SK-N-SH (cell line): ENCODE results near the gene ERMARD. TPM values are rescaled to one million over a fixed set of nuclear protein-coding genes. Genes with fewer than 3 reads are reported as not detected.

Source experiments
- CTCF ChIA-PET: fragments of 300-600, 350-600 bp; formaldehyde crosslinking; extraction: SDS; loops from one replicate; lab custom pipeline; 2021; lab: Yijun Ruan, JAX
- POLR2A ChIA-PET: fragments of 350-600 bp; sonication (Branson Sonifier 250); formaldehyde crosslinking; extraction: SDS; loops from one replicate; lab custom pipeline; 2020; ENCODE audit warnings: antibody characterized with exemption, inconsistent platforms; lab: Yijun Ruan, JAX
- DNase-seq: peaks from one replicate; pipeline ENCODE4 v3.0.0; 2012
- H2AFZ ChIP-seq: fragments of 200-600 bp; sonication (generic); 2 replicates; pipeline ENCODE4 v1.8.1; 2016; ENCODE audit warnings: antibody characterized with exemption, mild to moderate bottlenecking, low read depth
- H3F3A ChIP-seq: fragments of 200-600 bp; sonication (generic); replicated peaks from 2 replicates; pipeline ENCODE3; 2016; ENCODE audit warnings: antibody characterized with exemption, mild to moderate bottlenecking; ENCODE audit not compliant: insufficient read depth
- H3K27ac ChIP-seq, 2 experiments: fragments of 200-500 bp in 1 of 2; fragments of 200-600 bp in 1 of 2; sonication (Bioruptor generic) in 1 of 2; sonication (generic), shearing (Covaris generic) in 1 of 2; 2 replicates each; pipeline versions ENCODE4 v1.5.1 to v1.6.1; 2014 to 2016; ENCODE audit warnings: low read depth in 2 of 2, inconsistent platforms in 1 of 2, low read length in 1 of 2, mild to moderate bottlenecking in 1 of 2, mixed read lengths in 1 of 2
- H3K27me3 ChIP-seq: fragments of 200-600 bp; sonication (generic), shearing (Covaris generic); 2 replicates; pipeline ENCODE4 v1.6.1; 2016; ENCODE audit warnings: mixed run types; ENCODE audit not compliant: insufficient read depth
- H3K36me3 ChIP-seq, 2 experiments: fragments of 200-500 bp in 1 of 2; fragments of 200-600 bp in 1 of 2; sonication (Bioruptor generic) in 1 of 2; sonication (generic) in 1 of 2; replicated peaks in 1 of 2; 2 replicates each; pipeline versions ENCODE3 to v1.5.1; 2014 to 2016; ENCODE audit warnings: low read length in 1 of 2, mild to moderate bottlenecking in 1 of 2; ENCODE audit not compliant: insufficient read depth in 2 of 2, control insufficient read depth in 1 of 2
- H3K4me1 ChIP-seq, 2 experiments: fragments of 200-500 bp in 1 of 2; fragments of 200-600 bp in 1 of 2; sonication (Bioruptor generic) in 1 of 2; sonication (generic), shearing (Covaris generic) in 1 of 2; 2 replicates each; pipeline versions ENCODE4 v1.5.1 to v1.6.1; 2014 to 2016; ENCODE audit warnings: low read depth in 1 of 2, low read length in 1 of 2, mixed run types in 1 of 2; ENCODE audit not compliant: insufficient read depth in 2 of 2, control insufficient read depth in 1 of 2
- H3K4me2 ChIP-seq: fragments of 200-600 bp; sonication (generic), shearing (Covaris generic); 2 replicates; pipeline ENCODE4 v1.6.1; 2017; ENCODE audit warnings: mixed run types
- H3K4me3 ChIP-seq, 2 experiments: fragments of 200-500 bp in 1 of 2; fragments of 200-600 bp in 1 of 2; sonication (Bioruptor generic) in 1 of 2; sonication (generic), shearing (Covaris generic) in 1 of 2; 2 replicates each; pipeline versions ENCODE4 v1.5.1 to v1.8.1; 2014 to 2016; ENCODE audit warnings: low read depth in 2 of 2, inconsistent platforms in 1 of 2, low read length in 1 of 2, mild to moderate bottlenecking in 1 of 2, mixed read lengths in 1 of 2, moderate library complexity in 1 of 2
- H3K79me2 ChIP-seq: fragments of 200-600 bp; sonication (generic); 2 replicates; pipeline ENCODE4 v1.8.1; 2017; ENCODE audit warnings: mild to moderate bottlenecking; ENCODE audit not compliant: insufficient read depth
- H3K9ac ChIP-seq: fragments of 200-600 bp; sonication (generic); 2 replicates; pipeline ENCODE4 v1.6.1; 2017; ENCODE audit warnings: mixed run types
- H3K9me2 ChIP-seq: fragments of 200-600 bp; sonication (generic); 2 replicates; pipeline ENCODE4 v1.6.1; 2017; ENCODE audit warnings: mixed run types
- H3K9me3 ChIP-seq: fragments of 200-600 bp; sonication (generic); 2 replicates; pipeline ENCODE4 v1.6.1; 2017; ENCODE audit warnings: mixed run types, mild to moderate bottlenecking, moderate library complexity
- H4K20me1 ChIP-seq: fragments of 200-600 bp; sonication (generic); 2 replicates; pipeline ENCODE4 v1.6.1; 2017; ENCODE audit warnings: mild to moderate bottlenecking, mixed run types; ENCODE audit not compliant: insufficient read depth
- EP300 ChIP-seq, 2 experiments: IDR thresholded peaks; 2 replicates each; pipeline versions ENCODE4 v1.4.0 to v1.6.1; 2012; ENCODE audit warnings: borderline replicate concordance in 1 of 2, low read depth in 1 of 2, low read length in 1 of 2
- FOSL2 ChIP-seq: IDR thresholded peaks from 2 replicates; pipeline ENCODE4 v1.4.0; 2012; ENCODE audit warnings: low read depth, mild to moderate bottlenecking, moderate library complexity, borderline replicate concordance
- FOXM1 ChIP-seq: IDR thresholded peaks from 2 replicates; pipeline ENCODE4 v1.4.0; 2012; ENCODE audit warnings: low read depth, mild to moderate bottlenecking
- IRF3 ChIP-seq: fragments of 150-350 bp; IDR thresholded peaks from 2 replicates; pipeline ENCODE4 v1.6.1; 2016; ENCODE audit warnings: mild to moderate bottlenecking, low read depth, low read length
- MXI1 ChIP-seq: IDR thresholded peaks from 2 replicates; pipeline ENCODE4 v1.6.1; 2012; ENCODE audit warnings: mild to moderate bottlenecking, low read depth, low read length, improper control_type of control experiment
- NRF1 ChIP-seq: IDR thresholded peaks from 2 replicates; pipeline ENCODE4 v1.6.1; 2012; ENCODE audit warnings: low read depth, mild to moderate bottlenecking, low read length
- POLR2AphosphoS5 ChIP-seq: IDR thresholded peaks from 2 replicates; pipeline ENCODE4 v1.6.1; 2012; ENCODE audit warnings: low read depth, low read length
- RCOR1 ChIP-seq: fragments of 150-350 bp; IDR thresholded peaks from 2 replicates; pipeline ENCODE4 v1.6.1; 2017; ENCODE audit warnings: antibody characterized with exemption, low read length
- TCF12 ChIP-seq: IDR thresholded peaks from 2 replicates; pipeline ENCODE4 v1.4.0; 2012
- TEAD4 ChIP-seq: IDR thresholded peaks from 2 replicates; pipeline ENCODE4 v1.4.0; 2012; ENCODE audit warnings: mild to moderate bottlenecking, borderline replicate concordance; ENCODE audit not compliant: insufficient read depth
- USF2 ChIP-seq: fragments of 150-350 bp; IDR thresholded peaks from 2 replicates; pipeline ENCODE4 v1.6.1; 2017; ENCODE audit warnings: antibody characterized with exemption, low read length, low read depth, borderline replicate concordance
- whole genome bisulfite sequencing: methylation state at CpG from one replicate; pipeline ENCODE4 v1.1.6; 2017; ENCODE audit warnings: low lambda C conversion rate; 5-methylcytosine and 5-hydroxymethylcytosine counted together
- polyA plus RNA-seq, 3 experiments: library from polyadenylated mRNA; depleted of rRNA; stranded (reverse); fragments of >200 nt; gene quantifications; 2 replicates each; pipeline ENCODE4 v1.2.3, GENCODE V29; 2012
- TF ChIP-seq, protein P1 (sequence below): IDR thresholded peaks from 2 replicates; pipeline ENCODE4 v1.4.0; 2012; ENCODE audit warnings: low read depth
- TF ChIP-seq, protein P2 (sequence below): IDR thresholded peaks from 2 replicates; pipeline ENCODE4 v1.4.0; 2012; ENCODE audit warnings: low read depth, borderline replicate concordance

Gene ERMARD
- polyA plus RNA-seq, 1 of the 3 experiments (the other 2 are of a cell fraction), result 43.2 TPM

DNA sequence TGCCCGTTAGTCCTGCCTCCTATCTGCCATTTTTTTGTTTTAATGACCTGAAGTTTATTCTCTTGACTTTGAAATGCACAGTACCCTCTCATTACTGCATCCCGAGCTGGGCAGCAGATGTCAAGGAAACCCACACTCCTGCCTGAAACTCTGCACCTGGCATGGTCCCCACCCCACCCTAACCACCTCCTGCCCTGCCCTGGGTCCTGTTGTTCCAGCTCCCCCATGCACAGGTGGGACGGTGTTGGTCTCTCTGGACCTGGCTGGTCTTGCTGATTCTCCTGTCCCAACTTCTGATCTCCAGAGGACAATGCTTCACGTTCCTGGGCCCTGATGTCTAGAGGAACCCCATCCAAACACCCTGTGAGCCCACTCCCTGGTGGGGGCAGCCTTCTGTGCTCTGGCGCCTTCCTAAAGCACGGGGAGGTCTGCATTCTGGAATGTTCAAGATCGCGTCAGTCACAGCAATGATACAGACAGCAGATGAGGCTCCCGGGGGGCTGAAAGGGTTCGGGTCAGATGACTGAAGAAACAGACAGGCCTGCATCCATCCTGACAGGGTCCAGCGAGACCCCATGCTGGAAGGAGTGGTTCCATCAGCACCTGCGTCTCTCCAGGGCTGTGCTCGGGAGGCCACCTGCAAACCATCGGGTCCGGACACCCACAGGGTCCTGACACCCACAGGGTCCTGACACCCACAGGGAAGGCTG lies 73.6 kb downstream of the ERMARD start (continued):
- no peak for TF ChIP-seq USF2
- no peak for TF ChIP-seq TEAD4
- TF ChIP-seq IRF3, result no peak
- no peak for TF ChIP-seq FOSL2

DNA sequence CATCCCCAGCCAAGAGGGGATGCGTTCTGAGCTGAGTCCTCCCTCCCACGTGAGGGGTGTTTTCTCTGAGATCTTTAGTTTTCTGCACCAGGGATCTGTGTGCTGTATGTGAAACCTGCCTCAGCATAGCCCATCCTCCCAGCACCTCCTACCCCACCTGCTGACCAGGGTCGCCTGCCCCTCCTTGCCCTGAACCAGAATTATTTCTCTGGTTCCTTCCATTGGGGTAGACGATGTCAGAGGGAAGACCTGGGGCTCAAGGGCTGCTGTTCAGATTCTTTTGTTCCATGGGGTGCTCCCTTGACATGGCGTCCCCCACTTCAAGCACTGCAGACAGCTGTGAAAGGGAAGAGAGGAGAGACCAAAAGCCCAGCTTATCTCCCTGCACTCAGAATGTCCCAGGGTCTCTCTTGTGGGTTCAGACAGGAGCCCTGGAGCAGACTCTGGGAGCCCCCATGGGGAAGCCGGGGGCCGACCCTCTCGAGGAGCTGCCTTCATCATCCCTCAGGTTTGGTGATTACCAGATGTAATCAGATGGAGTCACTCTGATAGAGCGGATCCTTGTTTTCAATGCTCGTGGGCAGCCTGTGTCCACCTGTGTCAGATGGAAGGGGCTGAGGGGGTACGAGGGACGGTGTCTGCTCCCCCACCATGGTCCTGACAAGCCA lies 74.3 kb downstream of the ERMARD start:
- Histone ChIP-seq H3K4me2 (no peak overlapping the region), H3K4me1 (no peaks in the 10 kb centered on the region), H2AFZ (no peak overlapping the region), H3K79me2 (no peaks in the 10 kb centered on the region), H3F3A (no peaks in the 10 kb centered on the region), H3K27ac (no peak overlapping the region), H3K9me2 (no peaks in the 10 kb centered on the region), H4K20me1 (no peaks in the 10 kb centered on the region), H3K9me3 (no peaks in the 10 kb centered on the region), H3K27me3 (no peaks in the 10 kb centered on the region), H3K36me3 (no peaks in the 10 kb centered on the region), H3K4me3 (no peak overlapping the region), H3K9ac (no peak overlapping the region)
- ChIA-PET CTCF (no interaction called here), POLR2A (no interaction called here)
- DNase-seq, result no peak
- WGBS, result 33% methylated on average over 7 of the region's 12 CpGs
- no peak for TF ChIP-seq EP300 (IDR thresholded peaks at IDR 0.05; ENCODE audit: borderline replicate concordance in 1 of 2, low read depth in 1 of 2, low read length in 1 of 2)
- TF ChIP-seq, protein P1, sequence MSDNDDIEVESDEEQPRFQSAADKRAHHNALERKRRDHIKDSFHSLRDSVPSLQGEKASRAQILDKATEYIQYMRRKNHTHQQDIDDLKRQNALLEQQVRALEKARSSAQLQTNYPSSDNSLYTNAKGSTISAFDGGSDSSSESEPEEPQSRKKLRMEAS, result no peak
- no peak for TF ChIP-seq RCOR1
- no peak for TF ChIP-seq POLR2AphosphoS5
- TF ChIP-seq NRF1, result no peak
- no peak for TF ChIP-seq FOXM1
- TF ChIP-seq, protein P2, sequence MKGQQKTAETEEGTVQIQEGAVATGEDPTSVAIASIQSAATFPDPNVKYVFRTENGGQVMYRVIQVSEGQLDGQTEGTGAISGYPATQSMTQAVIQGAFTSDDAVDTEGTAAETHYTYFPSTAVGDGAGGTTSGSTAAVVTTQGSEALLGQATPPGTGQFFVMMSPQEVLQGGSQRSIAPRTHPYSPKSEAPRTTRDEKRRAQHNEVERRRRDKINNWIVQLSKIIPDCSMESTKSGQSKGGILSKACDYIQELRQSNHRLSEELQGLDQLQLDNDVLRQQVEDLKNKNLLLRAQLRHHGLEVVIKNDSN, result no peak
- TF ChIP-seq TCF12, result no peak
- TF ChIP-seq MXI1, result no peak
